Endothelial cell of umbilical vein (primary cell): ENCODE data around the gene MYRIP.

Experiments
- CTCF ChIP-seq, 2 donors: IDR thresholded peaks; 1 replicate in 1 of 2; 2 replicates in 1 of 2; pipeline ENCODE4 v1.5.1; 2011; ENCODE audit warnings: low read length in 2 of 2, mild to moderate bottlenecking in 2 of 2, moderate library complexity in 2 of 2, control low read depth in 1 of 2, inconsistent platforms in 1 of 2, low read depth in 1 of 2; ENCODE audit not compliant: insufficient read depth in 1 of 2; ENCODE audit errors: extremely low read depth in 1 of 2
- EZH2 ChIP-seq: IDR thresholded peaks from 2 replicates; pipeline ENCODE4 v1.6.1; 2012; ENCODE audit warnings: borderline replicate concordance, low read depth, mild to moderate bottlenecking, moderate library complexity, low read length, inconsistent platforms; ENCODE audit not compliant: severe bottlenecking
- GATA2 ChIP-seq: IDR thresholded peaks from 2 replicates; pipeline ENCODE4 v1.7.0; 2011; ENCODE audit warnings: low read depth, mild to moderate bottlenecking, moderate library complexity, mixed read lengths, low read length; ENCODE audit not compliant: insufficient read length, insufficient read depth
- JUN ChIP-seq: IDR thresholded peaks from 2 replicates; pipeline ENCODE4 v1.6.1; 2011; ENCODE audit warnings: borderline replicate concordance, low read depth; ENCODE audit not compliant: insufficient read length, insufficient read depth
- MAX ChIP-seq: IDR thresholded peaks from 2 replicates; pipeline ENCODE4 v1.6.1; 2011; ENCODE audit not compliant: insufficient read depth, insufficient read length
- POLR2A ChIP-seq: IDR thresholded peaks from 2 replicates; pipeline ENCODE4 v1.6.1; 2012; ENCODE audit warnings: low read depth, mild to moderate bottlenecking, control low read depth, low read length
- POLR2AphosphoS5 ChIP-seq: IDR thresholded peaks from 2 replicates; pipeline ENCODE4 v1.6.1; 2012; ENCODE audit warnings: low read depth, mild to moderate bottlenecking, control low read depth, low read length, moderate library complexity; ENCODE audit not compliant: insufficient read depth

- TF ChIP-seq CTCF (IDR thresholded peaks at IDR 0.05; ENCODE audit: extremely low read depth in 1 of 2, insufficient read depth in 1 of 2, low read depth in 1 of 2, low read length in 2 of 2): no peak
- TF ChIP-seq GATA2: no peak
- TF ChIP-seq EZH2: no peak
- no peak for TF ChIP-seq POLR2AphosphoS5
- no peak for TF ChIP-seq POLR2A
- TF ChIP-seq MAX: no peak
- TF ChIP-seq JUN: no peak
Observed at GRCh38 chr3:40206522-40206921, 397.1 kb downstream of the MYRIP start.
